GM21717 (cell line): ENCODE data around the gene NADK.
"Not testable (repeated sequence)": the region's sequence is repeated elsewhere in the genome, so short reads cannot be mapped to it uniquely, and the experiment has no call there.

Experiments used
- ATAC-seq: cut with Tn5 transposase; IDR thresholded peaks from one replicate; pipeline ENCODE4 v1.9.1; 2021; ENCODE audit warnings: mild to moderate bottlenecking, moderate library complexity; ENCODE audit not compliant: unreplicated experiment

NADK gene

GRCh38 chr1:1749941-1750340 lies 28.3 kb downstream of the NADK start:
- not testable (repeated sequence) for ATAC-seq

- no peak for ATAC-seq
Observed at GRCh38 chr1:1748686-1749321, 29.5 kb downstream of the NADK start.

- ATAC-seq: peak; percentile 77
Observed at GRCh38 chr1:1746566-1746909, 31.7 kb downstream of the NADK start.

- peak; percentile 57 for ATAC-seq
Observed at GRCh38 chr1:1745651-1746565, 32.4 kb downstream of the NADK start.

GRCh38 chr1:1742529-1742928 lies 35.7 kb downstream of the NADK start:
- ATAC-seq: not testable (repeated sequence)

- not testable (repeated sequence) for ATAC-seq
Observed at GRCh38 chr1:1741013-1741412, 37.3 kb downstream of the NADK start.

- ATAC-seq: not testable (repeated sequence)
Observed at GRCh38 chr1:1738799-1739337, 39.4 kb downstream of the NADK start.

GRCh38 chr1:1737675-1738590 lies 40.3 kb downstream of the NADK start:
- ATAC-seq: not testable (repeated sequence)

- ATAC-seq: no peak
Observed at GRCh38 chr1:1732381-1732780, 45.9 kb downstream of the NADK start.

GRCh38 chr1:1730870-1731269 lies 47.4 kb downstream of the NADK start:
- ATAC-seq: no peak

GRCh38 chr1:1730230-1730629 lies 48.0 kb downstream of the NADK start:
- not testable (repeated sequence) for ATAC-seq

GRCh38 chr1:1729116-1729816 lies 49.0 kb downstream of the NADK start:
- not testable (repeated sequence) for ATAC-seq

- ATAC-seq: not testable (repeated sequence)
Observed at GRCh38 chr1:1728308-1729005, 49.8 kb downstream of the NADK start.

GRCh38 chr1:1727131-1727651 lies 51.1 kb downstream of the NADK start:
- ATAC-seq: not testable (repeated sequence)

GRCh38 chr1:1726088-1726487 lies 52.2 kb downstream of the NADK start:
- ATAC-seq: not testable (repeated sequence)

- ATAC-seq: peak; percentile 90
Observed at GRCh38 chr1:1724035-1724864, 54.0 kb downstream of the NADK start, which contains the start of gene CDK11A. Gene CDK11A, minus strand, starts transcription at chr1:1724357. Its CDS starts 1,539 bp downstream, at chr1:1722818.

- no peak for ATAC-seq
Observed at GRCh38 chr1:1721201-1721600, 57.1 kb downstream of the NADK start.
